K562 (cell line): ENCODE results near the gene PAX2. TPM values are rescaled to one million over a fixed set of nuclear protein-coding genes. Genes with fewer than 3 reads are reported as not detected.

Source experiments
- ATAC-seq: fragments of 200-7000 bp; cut with Tn5 transposase; 3 replicates; pipeline ENCODE4 v1.9.1; 2020; ENCODE audit warnings: moderate library complexity
- BruUV-seq: library from RNA; stranded (reverse); fragments of 400-500 nt; replicated peaks from 2 replicates; lab custom pipeline; 2021; lab: Mats Ljungman, UMichigan
- CTCF ChIA-PET: fragments of 300-600 bp; formaldehyde crosslinking; extraction: SDS; loops from one replicate; lab custom pipeline; 2021; ENCODE audit warnings: low intra/inter-chr PET ratio; lab: Yijun Ruan, JAX
- POLR2A ChIA-PET: fragments of 300-600, 350-650 bp; sonication (Branson Sonifier 250); formaldehyde crosslinking; extraction: SDS; loops from one replicate; lab custom pipeline; 2021; ENCODE audit warnings: antibody characterized with exemption, inconsistent platforms; lab: Yijun Ruan, JAX
- DNase-seq, 4 experiments: peaks; one replicate each; pipeline versions ENCODE4 v3.0.0 to v3.0.0-alpha.2; 2011 to 2018; ENCODE audit warnings: low spot score in 3 of 4, mixed read lengths in 3 of 4; ENCODE audit errors: extremely low read depth in 1 of 4
- FAIRE-seq: peaks from 2 replicates; lab custom pipeline; 2011; peaks lifted over from hg19 to GRCh38; lab: Jason Lieb, UNC
- H2AFZ ChIP-seq: 2 replicates; pipeline ENCODE4 v1.6.0; 2011; ENCODE audit warnings: low read depth, low read length, control low read depth, inconsistent platforms
- H3K27ac ChIP-seq: fragments of 200-600 bp; 3 replicates; pipeline ENCODE4 v1.8.0; 2011; ENCODE audit warnings: low read depth, mild to moderate bottlenecking, control low read depth, inconsistent platforms, low read length, moderate library complexity, mixed read lengths; ENCODE audit errors: extremely low read depth
- H3K27me3 ChIP-seq, 2 experiments: fragments of 300-600 bp in 1 of 2; 2 replicates in 1 of 2; 3 replicates in 1 of 2; pipeline versions ENCODE4 v1.6.0 to v1.8.0; 2011; ENCODE audit warnings: inconsistent platforms in 2 of 2, low read length in 2 of 2, mild to moderate bottlenecking in 1 of 2, mixed read lengths in 1 of 2, moderate library complexity in 1 of 2; ENCODE audit not compliant: control insufficient read depth in 2 of 2, insufficient read depth in 2 of 2
- H3K36me3 ChIP-seq: fragments of 300-600 bp; 3 replicates; pipeline ENCODE4 v1.8.0; 2011; ENCODE audit warnings: mild to moderate bottlenecking, low read length, inconsistent platforms; ENCODE audit not compliant: control insufficient read depth, insufficient read depth
- H3K4me1 ChIP-seq, 2 experiments: fragments of 200-600 bp in 1 of 2; replicated peaks in 1 of 2; 2 replicates in 1 of 2; 3 replicates in 1 of 2; pipeline versions ENCODE4 v1.5.1 to v1.8.0; 2011; ENCODE audit warnings: inconsistent platforms in 2 of 2, low read length in 2 of 2, mild to moderate bottlenecking in 1 of 2, mixed read lengths in 1 of 2, moderate library complexity in 1 of 2; ENCODE audit not compliant: control insufficient read depth in 2 of 2, insufficient read depth in 2 of 2
- H3K4me2 ChIP-seq: 2 replicates; pipeline ENCODE4 v1.6.1; 2011; ENCODE audit warnings: low read length, control low read depth, inconsistent platforms, mixed read lengths; ENCODE audit not compliant: insufficient read depth
- H3K4me3 ChIP-seq: fragments of 200-600 bp; sonication (generic), shearing (Covaris generic); 2 replicates; pipeline ENCODE4 v1.5.1; 2016; ENCODE audit warnings: control low read depth, inconsistent platforms
- H3K79me2 ChIP-seq: fragments of 200-600 bp; 3 replicates; pipeline ENCODE4 v1.8.0; 2011; ENCODE audit warnings: low read length, inconsistent platforms; ENCODE audit not compliant: control insufficient read depth, insufficient read depth
- H3K9ac ChIP-seq, 2 experiments: 2 replicates each; pipeline versions ENCODE4 v1.6.0 to v1.6.1; 2011; ENCODE audit warnings: low read depth in 2 of 2, low read length in 2 of 2, control low read depth in 1 of 2, inconsistent platforms in 1 of 2, mild to moderate bottlenecking in 1 of 2, mixed read lengths in 1 of 2; ENCODE audit not compliant: insufficient read depth in 1 of 2
- H3K9me1 ChIP-seq: one replicate; pipeline ENCODE4 v1.6.0; 2011; ENCODE audit warnings: inconsistent platforms, mild to moderate bottlenecking, low read length, moderate library complexity; ENCODE audit not compliant: control insufficient read depth, insufficient read depth
- H3K9me3 ChIP-seq: replicated peaks from 2 replicates; pipeline ENCODE4 v1.5.1; 2011; ENCODE audit warnings: low read depth, low read length, inconsistent platforms; ENCODE audit not compliant: control insufficient read depth, insufficient read depth
- H4K20me1 ChIP-seq: replicated peaks from 2 replicates; pipeline ENCODE4 v1.6.1; 2011; ENCODE audit warnings: low read length, inconsistent platforms, mixed read lengths; ENCODE audit not compliant: control insufficient read depth, insufficient read depth
- CCAR2 ChIP-seq: fragments of 200-400 bp; formaldehyde crosslinking; IDR thresholded peaks from 2 replicates; pipeline ENCODE4 v1.6.1; 2017; ENCODE audit warnings: mild to moderate bottlenecking, low read depth, low read length
- CHD7 ChIP-seq: fragments of 200-600 bp; sonication (generic); IDR thresholded peaks from one replicate; pipeline ENCODE4 v1.6.1; 2012; ENCODE audit warnings: mild to moderate bottlenecking, low read depth, low read length, inconsistent platforms
- GTF2B ChIP-seq: IDR thresholded peaks from 2 replicates; pipeline ENCODE4 v1.6.1; 2011; ENCODE audit not compliant: insufficient read length; ENCODE audit errors: extremely low read depth
- IRF2 ChIP-seq: sonication (generic); formaldehyde crosslinking; IDR thresholded peaks from 2 replicates; pipeline ENCODE4 v1.8.1; 2022; ENCODE audit warnings: mild to moderate bottlenecking, missing genetic modification reagents
- MTA1 ChIP-seq: fragments of 450-650 bp; IDR thresholded peaks from 2 replicates; pipeline ENCODE4 v1.6.1; 2017; ENCODE audit warnings: borderline replicate concordance
- PCBP1 ChIP-seq: fragments of 200-400 bp; formaldehyde crosslinking; IDR thresholded peaks from 2 replicates; pipeline ENCODE4 v1.6.1; 2018; ENCODE audit warnings: mild to moderate bottlenecking, low read depth, low read length; ENCODE audit not compliant: poor library complexity, severe bottlenecking
- RBM39 ChIP-seq: fragments of 200-400 bp; formaldehyde crosslinking; optimal IDR thresholded peaks from 2 replicates; pipeline ENCODE3; 2018; ENCODE audit warnings: low read depth, low read length
- STAT6 ChIP-seq: sonication (generic); formaldehyde crosslinking; IDR thresholded peaks from 2 replicates; pipeline ENCODE4 v1.8.1; 2023; ENCODE audit warnings: mild to moderate bottlenecking, missing genetic modification reagents
- WGBS: fragments of 100-300 bp; shearing (Covaris generic); methylation state at CpG from one replicate; pipeline ENCODE4 v1.1.6; 2016; ENCODE audit warnings: low coverage, mixed read lengths; ENCODE audit not compliant: insufficient coverage; ENCODE audit errors: missing lambda C conversion rate; 5-methylcytosine and 5-hydroxymethylcytosine counted together
- in situ Hi-C: fragments of 300-500 bp; cut with MboI; formaldehyde crosslinking; loops from 4 replicates; pipeline ENCODE4 v1.15.0; 2018; ENCODE audit warnings: inconsistent platforms, mixed read lengths
- intact Hi-C: fragments of 100-400 bp; cut with micrococcal nuclease; formaldehyde crosslinking; loops from 2 replicates; pipeline ENCODE4 v1.14.2; 2022
- polyA plus RNA-seq, 8 experiments: library from polyadenylated mRNA; depleted of rRNA in 4 of 8; stranded (reverse) in 5 of 8; unstranded in 3 of 8; fragments of >200 nt; fragmentation: Nextera tagmentation in 2 of 8; fragmentation: Illumina TruSeq in 1 of 8; extraction: Ambion mirVana in 2 of 8; extraction: Trizol in 1 of 8; gene quantifications; 2 replicates each; pipeline versions ENCODE4 v1.2.1 to v1.2.3, GENCODE V29; 2011 to 2014; ENCODE audit warnings: inconsistent platforms in 1 of 8, missing spikeins in 1 of 8
- total RNA-seq, 7 experiments: library from RNA; depleted of rRNA in 6 of 7; stranded (reverse); fragments of >200 nt in 6 of 7; fragmentation: Illumina TruSeq in 2 of 7; extraction: Trizol in 2 of 7; gene quantifications; 2 replicates each; pipeline versions ENCODE4 v1.2.1 to v1.2.3, GENCODE V29; 2011 to 2021; ENCODE audit warnings: low replicate concordance in 1 of 7

Gene PAX2
- total and polyA plus RNA-seq, 9 of the 15 experiments (the other 6 are each of a cell fraction or from before 2014, with no cell fraction given) = not detected

GRCh38 chr10:100859484-100859763, 114.0 kb downstream of the PAX2 start:
- in situ Hi-C loops = loop anchor here (25.0 kb wide), 1 partner anchor 297 kb away; no protein-coding TSS in a partner anchor
- WGBS = 3% methylated on average over 5 of the region's 6 CpGs
- CTCF ChIA-PET = no interaction called here
- no peak overlapping the region for H3K9ac ChIP-seq
- peaks cover 8 to 54% of the 10 kb centered on the region in 2 experiments; a peak in 3 of 5 replicates for H3K27me3 ChIP-seq
- no peaks in the 10 kb centered on the region for H3K36me3 ChIP-seq
- FAIRE-seq = no peak
- H3K27ac ChIP-seq = no peak overlapping the region
- H2AFZ ChIP-seq = no peak overlapping the region
- H4K20me1 ChIP-seq = no peaks in the 10 kb centered on the region; the same call in 1 of the 2 replicates
- H3K79me2 ChIP-seq = no peaks in the 10 kb centered on the region
- POLR2A ChIA-PET = interaction anchor here (0.6 to 0.8 kb wide), 2 partner anchors 20 to 1608 kb away, joined by 3 read pairs; no protein-coding TSS in a partner anchor
- BruUV-seq = no TSS peak
- H3K4me1 ChIP-seq = no peaks in the 10 kb centered on the region
- DNase-seq = no peak
- no peak overlapping the region for H3K4me3 ChIP-seq
- no peak for ATAC-seq
- H3K4me2 ChIP-seq = no peak overlapping the region
- intact Hi-C loops = no loop called here
- H3K9me3 ChIP-seq = no peaks in the 10 kb centered on the region
- H3K9me1 ChIP-seq = no peaks in the 10 kb centered on the region
- TF ChIP-seq STAT6 (CRISPR knock-in tag) = no peak
- no peak for TF ChIP-seq GTF2B
- TF ChIP-seq PCBP1 = no peak
- TF ChIP-seq CCAR2 = no peak
- no peak for TF ChIP-seq MTA1
- TF ChIP-seq CHD7 = no peak
- TF ChIP-seq IRF2 (CRISPR knock-in tag) = no peak
- TF ChIP-seq RBM39 = no peak
